Memory B cell (primary cell): ENCODE measurements around the gene HGF.

Experiments
- ATAC-seq: fragments of 150-1000 bp; cut with Tn5 transposase; 2 replicates; pipeline ENCODE4 v1.10.0; 2021; ENCODE audit warnings: low read depth, mild to moderate bottlenecking, moderate library complexity
- DNase-seq, 2 donors: peaks; one replicate each; pipeline ENCODE4 v3.0.0; 2022; ENCODE audit warnings: low spot score in 2 of 2
- H3K27ac Mint-ChIP-seq: one replicate; pipeline ENCODE4 v1.8.0; 2022; ENCODE audit warnings: mild to moderate bottlenecking, moderate library complexity, mixed read lengths
- H3K27me3 Mint-ChIP-seq: one replicate; pipeline ENCODE4 v1.8.0; 2022; ENCODE audit warnings: mixed read lengths
- H3K36me3 Mint-ChIP-seq: one replicate; pipeline ENCODE4 v1.8.0; 2022; ENCODE audit warnings: mild to moderate bottlenecking, mixed read lengths
- H3K4me1 Mint-ChIP-seq: one replicate; pipeline ENCODE4 v1.8.0; 2022; ENCODE audit warnings: mixed read lengths
- H3K4me3 Mint-ChIP-seq: one replicate; pipeline ENCODE4 v1.8.0; 2022; ENCODE audit warnings: mild to moderate bottlenecking, moderate library complexity, mixed read lengths
- H3K9me3 Mint-ChIP-seq: one replicate; pipeline ENCODE4 v1.8.0; 2022; ENCODE audit warnings: mixed read lengths

HGF gene

GRCh38 chr7:81721437-81721836 lies 48.4 kb downstream of the HGF start:
- Mint-ChIP-seq H3K4me3 (no peak overlapping the region), H3K4me1 (no peaks in the 10 kb centered on the region), H3K27me3 (no peaks in the 10 kb centered on the region), H3K36me3 (no peaks in the 10 kb centered on the region), H3K27ac (no peak overlapping the region), H3K9me3 (peaks cover 4% of the 10 kb centered on the region)
- ATAC-seq (no peak), DNase-seq (no peak)

GRCh38 chr7:81719865-81720264 lies 50.0 kb downstream of the HGF start:
- Mint-ChIP-seq H3K36me3 (no peaks in the 10 kb centered on the region), H3K27me3 (no peaks in the 10 kb centered on the region), H3K4me1 (no peaks in the 10 kb centered on the region), H3K27ac (no peak overlapping the region), H3K9me3 (peaks cover 2% of the 10 kb centered on the region), H3K4me3 (no peak overlapping the region)
- ATAC-seq (no peak), DNase-seq (no peak)

- Mint-ChIP-seq H3K4me1 (no peaks in the 10 kb centered on the region), H3K27ac (no peak overlapping the region), H3K27me3 (no peaks in the 10 kb centered on the region), H3K9me3 (peaks cover 2% of the 10 kb centered on the region), H3K4me3 (no peak overlapping the region), H3K36me3 (no peaks in the 10 kb centered on the region)
- no peak for DNase-seq
- ATAC-seq: no peak
These were observed 53.8 kb downstream of the HGF start for GRCh38 chr7:81715984-81716588.

GRCh38 chr7:81714306-81714705 lies 55.5 kb downstream of the HGF start:
- Mint-ChIP-seq H3K9me3 (peaks cover 3% of the 10 kb centered on the region), H3K27me3 (no peaks in the 10 kb centered on the region), H3K36me3 (no peaks in the 10 kb centered on the region), H3K4me3 (no peak overlapping the region), H3K4me1 (no peaks in the 10 kb centered on the region), H3K27ac (no peak overlapping the region)
- DNase-seq: no peak
- no peak for ATAC-seq

GRCh38 chr7:81710751-81711150 lies 59.1 kb downstream of the HGF start:
- Mint-ChIP-seq H3K27me3 (no peaks in the 10 kb centered on the region), H3K4me1 (no peaks in the 10 kb centered on the region), H3K27ac (no peak overlapping the region), H3K36me3 (no peaks in the 10 kb centered on the region), H3K9me3 (peaks cover 3% of the 10 kb centered on the region), H3K4me3 (no peak overlapping the region)
- ATAC-seq (no peak), DNase-seq (no peak)

GRCh38 chr7:81709836-81710235 lies 60.0 kb downstream of the HGF start:
- no peaks in the 10 kb centered on the region for H3K36me3 Mint-ChIP-seq
- ATAC-seq: no peak
- H3K27ac Mint-ChIP-seq: no peak overlapping the region
- no peak for DNase-seq
- peaks cover 3% of the 10 kb centered on the region for H3K9me3 Mint-ChIP-seq
- H3K27me3 Mint-ChIP-seq: no peaks in the 10 kb centered on the region
- no peak overlapping the region for H3K4me3 Mint-ChIP-seq
- H3K4me1 Mint-ChIP-seq: no peaks in the 10 kb centered on the region

- Mint-ChIP-seq H3K27me3 (no peaks in the 10 kb centered on the region), H3K9me3 (peaks cover 3% of the 10 kb centered on the region), H3K27ac (no peak overlapping the region), H3K4me3 (no peak overlapping the region), H3K36me3 (no peaks in the 10 kb centered on the region), H3K4me1 (no peaks in the 10 kb centered on the region)
- no peak for ATAC-seq
- no peak for DNase-seq
These were observed 61.9 kb downstream of the HGF start for GRCh38 chr7:81707966-81708365.

- H3K27ac Mint-ChIP-seq: no peak overlapping the region
- DNase-seq (no peak), ATAC-seq (no peak)
- no peaks in the 10 kb centered on the region for H3K27me3 Mint-ChIP-seq
- H3K9me3 Mint-ChIP-seq: peaks cover 3% of the 10 kb centered on the region
- no peaks in the 10 kb centered on the region for H3K4me1 Mint-ChIP-seq
- no peaks in the 10 kb centered on the region for H3K36me3 Mint-ChIP-seq
- H3K4me3 Mint-ChIP-seq: no peak overlapping the region
These were observed 62.7 kb downstream of the HGF start for GRCh38 chr7:81707196-81707595.

- ATAC-seq (no peak), DNase-seq (no peak)
- Mint-ChIP-seq H3K27ac (no peak overlapping the region), H3K27me3 (no peaks in the 10 kb centered on the region), H3K4me3 (no peak overlapping the region), H3K9me3 (peaks cover 2% of the 10 kb centered on the region), H3K36me3 (no peaks in the 10 kb centered on the region), H3K4me1 (no peaks in the 10 kb centered on the region)
These were observed 64.6 kb downstream of the HGF start for GRCh38 chr7:81705206-81705605.

GRCh38 chr7:81704595-81704994 lies 65.3 kb downstream of the HGF start:
- H3K9me3 Mint-ChIP-seq: peaks cover 2% of the 10 kb centered on the region
- H3K36me3 Mint-ChIP-seq: no peaks in the 10 kb centered on the region
- no peak for DNase-seq
- H3K4me1 Mint-ChIP-seq: no peaks in the 10 kb centered on the region
- no peak overlapping the region for H3K4me3 Mint-ChIP-seq
- no peaks in the 10 kb centered on the region for H3K27me3 Mint-ChIP-seq
- ATAC-seq: no peak
- no peak overlapping the region for H3K27ac Mint-ChIP-seq

- Mint-ChIP-seq H3K4me3 (no peak overlapping the region), H3K27ac (no peak overlapping the region), H3K36me3 (no peaks in the 10 kb centered on the region), H3K9me3 (no peaks in the 10 kb centered on the region), H3K4me1 (no peaks in the 10 kb centered on the region), H3K27me3 (no peaks in the 10 kb centered on the region)
- no peak for ATAC-seq
- DNase-seq: no peak
These were observed 70.9 kb downstream of the HGF start for GRCh38 chr7:81698965-81699364.

GRCh38 chr7:81694711-81695110 lies 75.1 kb downstream of the HGF start:
- no peaks in the 10 kb centered on the region for H3K4me1 Mint-ChIP-seq
- no peak overlapping the region for H3K4me3 Mint-ChIP-seq
- no peak overlapping the region for H3K27ac Mint-ChIP-seq
- no peaks in the 10 kb centered on the region for H3K36me3 Mint-ChIP-seq
- no peaks in the 10 kb centered on the region for H3K27me3 Mint-ChIP-seq
- ATAC-seq: no peak
- DNase-seq: no peak
- peaks cover 5% of the 10 kb centered on the region for H3K9me3 Mint-ChIP-seq

- DNase-seq: no peak
- H3K9me3 Mint-ChIP-seq: peaks cover 6% of the 10 kb centered on the region
- ATAC-seq: no peak
- H3K27ac Mint-ChIP-seq: no peak overlapping the region
- H3K4me1 Mint-ChIP-seq: no peaks in the 10 kb centered on the region
- H3K27me3 Mint-ChIP-seq: no peaks in the 10 kb centered on the region
- H3K4me3 Mint-ChIP-seq: no peak overlapping the region
- H3K36me3 Mint-ChIP-seq: no peaks in the 10 kb centered on the region
These were observed 76.0 kb downstream of the HGF start for GRCh38 chr7:81693894-81694293.

- Mint-ChIP-seq H3K4me3 (no peak overlapping the region), H3K36me3 (no peaks in the 10 kb centered on the region), H3K4me1 (no peaks in the 10 kb centered on the region), H3K9me3 (peaks cover 6% of the 10 kb centered on the region), H3K27me3 (no peaks in the 10 kb centered on the region), H3K27ac (no peak overlapping the region)
- DNase-seq: no peak
- ATAC-seq: no peak
These were observed 76.8 kb downstream of the HGF start for GRCh38 chr7:81693080-81693479.

- no peaks in the 10 kb centered on the region for H3K27me3 Mint-ChIP-seq
- no peaks in the 10 kb centered on the region for H3K4me1 Mint-ChIP-seq
- peaks cover 6% of the 10 kb centered on the region for H3K9me3 Mint-ChIP-seq
- no peaks in the 10 kb centered on the region for H3K36me3 Mint-ChIP-seq
- ATAC-seq (no peak), DNase-seq (no peak)
- H3K4me3 Mint-ChIP-seq: no peak overlapping the region
- no peak overlapping the region for H3K27ac Mint-ChIP-seq
These were observed 77.5 kb downstream of the HGF start for GRCh38 chr7:81692146-81692905.
